AG04450 (cell line): Measurements from ENCODE around the gene DNAH10. TPM values are rescaled to one million over a fixed set of nuclear protein-coding genes. Genes with fewer than 3 reads are reported as not detected.
"Not testable (repeated sequence)": the region's sequence is repeated elsewhere in the genome, so short reads cannot be mapped to it uniquely, and the experiment has no call there.

Source experiments
- CTCF ChIA-PET: fragments of 300-600, 350-600 bp; formaldehyde crosslinking; extraction: SDS; loops from one replicate; lab custom pipeline; 2022; ENCODE audit warnings: antibody characterized with exemption, inconsistent platforms; lab: Charles Lee
- POLR2A ChIA-PET: fragments of 350-600 bp; formaldehyde crosslinking; extraction: SDS; loops from one replicate; lab custom pipeline; 2021; ENCODE audit warnings: antibody characterized with exemption, inconsistent platforms; lab: Yijun Ruan, JAX
- DNase-seq: peaks from one replicate; pipeline ENCODE4 v3.0.0-alpha.2; 2011; ENCODE audit warnings: low read depth, low spot score
- H3K27ac ChIP-seq: one replicate; pipeline ENCODE4 v1.5.1; 2012; ENCODE audit warnings: low read depth, low read length, control low read depth
- H3K27me3 ChIP-seq: one replicate; pipeline ENCODE4 v1.6.0; 2012; ENCODE audit warnings: low read length; ENCODE audit not compliant: control insufficient read depth, insufficient read depth
- H3K4me3 ChIP-seq: 2 replicates; pipeline ENCODE4 v1.5.1; 2011; ENCODE audit warnings: mild to moderate bottlenecking, low read depth, low read length, control low read depth
- H3K9me3 ChIP-seq: 2 replicates; pipeline ENCODE4 v1.5.1; 2012; ENCODE audit warnings: low read length; ENCODE audit not compliant: control insufficient read depth, insufficient read depth
- CTCF ChIP-seq: IDR thresholded peaks from 2 replicates; pipeline ENCODE4 v1.5.1; 2011; ENCODE audit warnings: low read depth, low read length, control low read depth, inconsistent platforms
- polyA plus RNA-seq: library from polyadenylated mRNA; depleted of rRNA; stranded (reverse); fragments of >200 nt; gene quantifications from 2 replicates; pipeline ENCODE4 v1.2.3, GENCODE V29; 2011

DNAH10 gene
- polyA plus RNA-seq, 1 experiment, result 9.1 TPM

GRCh38 chr12:123910057-123910456 is 148.0 kb downstream of the DNAH10 start:
- peaks cover 3% of the 10 kb centered on the region; the same call in 1 of the 2 replicates for H3K9me3 ChIP-seq
- H3K4me3 ChIP-seq, result no peak overlapping the region
- POLR2A ChIA-PET, result no interaction called here
- H3K27me3 ChIP-seq, result no peaks in the 10 kb centered on the region
- TF ChIP-seq CTCF, result no peak
- H3K27ac ChIP-seq, result no peak overlapping the region
- CTCF ChIA-PET, result no interaction called here
- no peak for DNase-seq

DNA sequence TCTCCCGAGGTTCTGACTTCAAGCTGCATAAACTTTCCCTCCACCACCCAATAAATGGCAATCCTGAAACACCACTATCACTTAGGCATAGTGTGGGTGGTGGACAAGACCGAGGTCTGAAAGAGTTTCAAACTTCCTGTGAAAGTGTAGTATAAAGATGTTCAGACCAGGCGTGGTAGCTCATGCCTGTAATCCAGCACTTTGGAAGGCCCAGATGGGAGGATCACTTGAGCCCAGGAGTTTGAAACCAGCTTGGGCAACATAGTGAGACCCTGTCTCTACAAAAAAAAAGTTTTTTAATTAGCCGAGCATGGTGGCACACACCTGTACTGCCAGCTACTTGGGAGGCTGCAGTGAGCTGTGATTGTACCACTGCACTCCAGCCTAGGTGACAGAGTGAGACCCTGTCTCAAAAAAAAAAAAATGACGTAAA is 148.7 kb downstream of the DNAH10 start:
- POLR2A ChIA-PET, result no interaction called here
- Histone ChIP-seq H3K27me3 (no peaks in the 10 kb centered on the region), H3K4me3 (no peak overlapping the region), H3K27ac (no peak overlapping the region), H3K9me3 (peaks cover 3% of the 10 kb centered on the region; the same call in 1 of the 2 replicates)
- no peak for TF ChIP-seq CTCF
- CTCF ChIA-PET, result no interaction called here
- DNase-seq, result no peak

GRCh38 chr12:123911672-123912409 is 149.7 kb downstream of the DNAH10 start:
- CTCF ChIA-PET, H3K27me3 ChIP-seq, H3K27ac ChIP-seq, DNase-seq, H3K4me3 ChIP-seq, POLR2A ChIA-PET, H3K9me3 ChIP-seq: not testable (repeated sequence)

- DNase-seq, result no peak
- ChIA-PET POLR2A (no interaction called here), CTCF (no interaction called here)
- H3K27me3 ChIP-seq, result no peaks in the 10 kb centered on the region
- no peak for TF ChIP-seq CTCF
- H3K27ac ChIP-seq, result no peak overlapping the region
- peaks cover 3% of the 10 kb centered on the region; the same call in 1 of the 2 replicates for H3K9me3 ChIP-seq
- no peak overlapping the region for H3K4me3 ChIP-seq
Measured at GRCh38 chr12:123912415-123913380, 150.6 kb downstream of the DNAH10 start.

GRCh38 chr12:123914726-123915333 is 152.7 kb downstream of the DNAH10 start:
- no peak overlapping the region for H3K27ac ChIP-seq
- no peaks in the 10 kb centered on the region for H3K27me3 ChIP-seq
- TF ChIP-seq CTCF, result no peak
- no peak for DNase-seq
- H3K4me3 ChIP-seq, result no peak overlapping the region
- H3K9me3 ChIP-seq, result no peaks in the 10 kb centered on the region; the same call in 1 of the 2 replicates
- ChIA-PET POLR2A (no interaction called here), CTCF (interaction anchor here (3.4 kb wide), 1 partner anchor 10 kb away, joined by 24 read pairs; no protein-coding TSS in a partner anchor)
